HG02798 (cell line): ENCODE measurements around the gene PPP1R16B.

Source experiments
- ATAC-seq: cut with Tn5 transposase; IDR thresholded peaks from one replicate; pipeline ENCODE4 v1.9.1; 2021; ENCODE audit warnings: mild to moderate bottlenecking; ENCODE audit not compliant: unreplicated experiment, poor library complexity

The PPP1R16B gene

GRCh38 chr20:38872491-38873049 is 67.1 kb downstream of the PPP1R16B start:
- peak; percentile 0 for ATAC-seq

DNA sequence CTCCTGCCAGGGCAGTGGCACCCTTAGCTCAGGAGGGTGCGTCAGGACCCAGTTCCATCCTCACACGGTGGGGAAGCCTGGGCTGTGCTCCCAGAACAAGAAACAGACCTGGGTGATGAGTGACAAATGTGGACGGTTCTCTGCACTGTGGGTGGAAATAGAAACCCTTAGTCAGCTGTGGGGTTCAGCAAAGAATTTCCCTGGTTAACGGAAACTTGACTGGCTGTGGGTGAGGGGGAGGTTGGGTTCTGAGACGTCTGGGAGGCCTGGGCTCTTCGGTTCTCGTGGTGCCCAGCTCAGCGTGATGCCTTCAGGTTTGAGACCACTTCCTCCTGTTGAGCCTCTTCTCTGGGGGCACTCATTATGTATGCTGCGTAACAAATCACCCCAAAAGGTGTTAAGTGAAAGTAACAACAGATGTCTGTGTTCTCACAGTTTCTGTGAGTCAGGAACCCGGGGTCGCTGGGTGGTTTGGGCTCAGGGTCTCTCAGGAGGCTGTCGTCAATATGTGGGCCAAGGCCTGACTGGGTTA is 67.6 kb downstream of the PPP1R16B start:
- ATAC-seq, result peak; percentile 60

DNA sequence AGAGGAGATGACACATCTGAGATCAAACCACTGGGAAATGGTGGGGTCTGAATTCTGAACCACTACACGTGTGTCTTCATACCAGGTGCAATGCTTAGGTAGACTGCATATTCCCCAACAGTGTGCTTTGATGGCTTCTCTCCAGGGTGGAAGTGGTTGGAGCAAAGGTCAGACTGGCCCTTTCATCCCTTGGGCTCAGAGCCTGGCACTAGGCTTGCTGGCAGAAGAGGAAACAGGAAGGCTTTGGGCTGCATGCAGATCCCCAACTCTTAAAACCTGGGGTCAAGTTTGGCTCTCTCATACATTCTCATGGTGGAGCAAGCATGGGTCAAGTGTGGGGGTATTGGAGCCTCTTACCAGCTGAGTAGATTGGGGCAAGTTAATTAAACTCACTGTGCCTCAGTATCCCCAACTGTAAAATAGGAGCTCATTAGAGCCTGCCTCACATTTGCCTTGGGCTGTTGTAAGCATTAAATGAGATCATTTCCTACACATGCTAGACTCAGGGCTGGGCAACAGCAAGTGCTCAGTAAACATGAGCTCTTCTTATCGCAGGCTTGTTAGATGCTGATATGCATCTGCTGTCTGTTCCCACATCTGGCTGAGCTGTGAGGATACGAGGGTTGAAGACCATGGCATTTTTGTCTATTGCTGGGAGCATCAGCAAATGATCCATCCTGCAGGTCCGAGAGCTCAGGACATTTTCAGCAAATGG is 69.1 kb downstream of the PPP1R16B start:
- no peak for ATAC-seq

- ATAC-seq, result peak; percentile 65
Measured at GRCh38 chr20:38875175-38875993, 69.9 kb downstream of the PPP1R16B start.

DNA sequence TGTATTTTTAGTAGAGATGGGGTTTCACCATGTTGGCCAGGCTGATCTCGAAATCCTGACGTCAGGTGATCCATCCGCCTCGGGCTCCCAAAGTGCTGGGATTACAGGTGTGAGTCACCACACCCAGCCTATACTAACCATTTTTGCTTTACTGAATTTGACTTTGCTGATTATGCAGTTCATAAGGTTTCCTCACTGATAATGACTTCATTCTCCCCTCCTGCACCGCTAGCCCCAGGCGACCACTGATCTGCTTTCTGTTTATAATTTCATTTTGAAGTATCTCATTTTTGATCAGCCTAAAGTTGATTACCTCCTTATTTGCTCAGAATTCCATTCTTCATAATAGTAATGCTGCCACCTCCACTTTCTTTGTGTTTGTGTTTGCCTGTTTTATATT is 72.0 kb downstream of the PPP1R16B start:
- ATAC-seq, result no peak

DNA sequence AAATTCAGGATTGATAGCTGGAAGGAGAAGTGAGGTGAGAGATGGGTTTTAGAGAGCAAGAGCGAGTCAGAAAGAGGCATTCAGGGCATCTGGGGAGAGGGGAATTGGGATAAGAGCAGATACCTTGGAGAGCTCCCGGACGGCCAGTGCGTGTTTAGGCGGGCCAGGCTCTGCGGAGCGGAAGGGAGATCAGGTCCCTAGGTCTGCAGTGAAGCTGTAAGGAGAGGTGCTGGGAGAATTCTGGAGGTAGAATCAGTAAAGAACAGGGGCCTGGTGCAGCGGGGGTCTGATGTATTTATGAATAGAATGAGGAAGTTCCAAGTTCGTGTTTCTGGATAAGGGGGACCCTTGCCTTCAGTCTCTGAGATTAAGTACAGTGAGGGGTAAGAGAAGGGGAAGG is 73.4 kb downstream of the PPP1R16B start:
- no peak for ATAC-seq

GRCh38 chr20:38880952-38881735 is 75.6 kb downstream of the PPP1R16B start:
- peak; percentile 31 for ATAC-seq

DNA sequence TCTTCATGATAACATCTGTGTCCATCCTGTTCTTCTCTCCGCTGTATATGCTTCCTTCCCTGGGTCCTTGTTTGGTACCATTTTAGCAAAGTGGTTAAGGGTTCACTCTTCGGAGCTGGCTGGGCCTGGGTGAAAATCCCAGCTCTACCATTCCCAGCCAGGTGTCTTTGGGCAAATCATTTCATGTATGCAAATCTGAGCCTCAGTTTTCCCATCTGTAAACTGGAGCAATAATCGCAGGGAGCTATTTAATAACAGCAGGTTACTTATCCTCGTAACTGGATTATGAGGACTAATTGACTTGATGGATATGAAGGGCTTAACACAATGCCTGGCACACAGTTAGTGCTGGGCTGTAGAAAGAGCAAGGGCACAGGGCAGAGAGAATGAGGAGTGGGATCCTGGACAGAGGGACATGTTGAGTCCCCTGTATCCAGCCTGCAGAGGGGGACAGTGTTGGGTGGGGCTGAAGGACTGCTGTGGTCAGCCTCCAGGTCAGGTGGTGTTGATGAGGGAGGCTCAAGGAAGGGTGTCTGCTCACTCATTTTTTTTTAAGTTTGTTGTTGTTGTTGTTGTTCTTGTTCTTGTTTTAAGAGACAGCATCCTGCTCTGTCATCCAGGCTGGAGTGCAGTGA is 76.4 kb downstream of the PPP1R16B start:
- no peak for ATAC-seq

- ATAC-seq, result no peak
Measured at GRCh38 chr20:38882600-38882999, 77.1 kb downstream of the PPP1R16B start.

DNA sequence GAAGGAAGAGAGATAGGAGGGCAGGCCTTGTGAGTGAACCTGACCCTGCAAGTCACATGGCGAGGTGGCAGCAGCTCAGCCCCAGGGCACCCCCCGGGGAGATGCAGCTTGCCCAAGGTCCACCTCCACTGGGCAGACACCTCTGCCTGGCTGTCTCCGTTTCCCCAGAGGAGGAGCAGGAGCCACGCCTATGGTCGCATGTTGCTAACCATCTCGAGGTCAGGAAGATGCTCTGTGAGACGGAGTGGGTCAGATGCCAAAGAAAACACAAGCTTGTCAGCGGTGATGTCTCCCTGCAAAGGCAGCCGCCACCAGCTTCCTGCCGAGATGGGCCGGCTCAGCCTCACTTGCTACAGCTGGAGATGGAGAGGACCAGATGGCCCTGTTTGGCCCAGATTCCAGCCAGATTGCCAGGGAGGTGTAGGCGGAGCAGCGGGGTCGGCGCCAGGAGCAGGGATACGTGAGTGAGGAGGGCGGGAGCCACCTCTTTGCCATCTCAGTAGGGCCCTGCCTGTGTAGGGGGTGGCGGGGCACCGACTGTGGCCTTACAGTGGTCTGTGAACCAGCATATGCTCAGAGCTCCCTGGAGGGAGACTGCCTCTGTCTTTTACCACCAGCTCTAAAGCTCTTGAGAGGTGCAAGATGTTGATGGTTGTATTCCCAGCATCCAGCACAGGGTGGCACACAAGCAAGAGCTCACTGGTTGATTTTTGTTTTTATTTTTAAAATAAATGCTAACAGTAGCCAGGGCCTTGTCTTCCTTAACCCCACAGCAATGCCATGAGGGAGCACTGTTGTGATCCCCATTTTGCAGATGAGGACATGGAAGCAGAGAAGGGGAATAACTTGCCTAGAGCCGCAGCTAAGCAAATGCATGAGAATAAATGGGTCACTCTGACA is 77.8 kb downstream of the PPP1R16B start:
- ATAC-seq, result no peak

DNA sequence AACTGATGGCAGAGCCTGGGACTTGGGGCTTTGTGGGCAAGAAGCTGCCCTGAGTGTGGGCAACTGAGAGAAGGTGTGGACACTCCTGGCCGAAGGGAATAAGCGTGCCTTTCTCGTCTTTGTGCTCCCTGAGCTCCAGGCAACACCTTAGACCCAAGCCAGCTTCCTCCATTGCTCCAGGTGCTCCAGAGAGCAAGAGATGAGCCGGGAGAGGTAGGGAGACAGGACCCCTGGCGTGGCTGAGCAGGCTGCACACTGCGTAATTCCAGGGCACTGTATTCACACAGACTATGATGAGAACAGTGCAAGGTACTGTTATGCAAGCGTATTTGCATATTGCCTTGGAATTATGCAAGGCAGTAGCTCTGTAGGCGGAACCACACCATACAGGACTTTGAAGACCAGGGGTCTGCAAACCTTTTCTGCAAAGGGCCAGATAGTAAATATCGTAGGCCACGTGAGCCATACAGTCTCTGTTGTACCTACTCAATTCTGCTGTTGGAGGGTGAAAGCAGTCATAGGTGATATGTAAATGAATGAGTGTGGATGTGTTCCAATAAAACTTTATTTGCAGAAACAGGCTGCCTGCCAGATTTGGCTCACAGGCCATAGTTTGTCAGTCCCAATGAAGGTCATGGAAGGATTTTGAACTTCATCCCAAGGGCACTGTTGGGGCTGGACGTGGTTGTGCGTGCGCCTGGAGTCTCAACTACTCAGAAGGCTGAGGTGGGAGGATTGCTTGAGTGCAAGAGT is 78.7 kb downstream of the PPP1R16B start:
- no peak for ATAC-seq

DNA sequence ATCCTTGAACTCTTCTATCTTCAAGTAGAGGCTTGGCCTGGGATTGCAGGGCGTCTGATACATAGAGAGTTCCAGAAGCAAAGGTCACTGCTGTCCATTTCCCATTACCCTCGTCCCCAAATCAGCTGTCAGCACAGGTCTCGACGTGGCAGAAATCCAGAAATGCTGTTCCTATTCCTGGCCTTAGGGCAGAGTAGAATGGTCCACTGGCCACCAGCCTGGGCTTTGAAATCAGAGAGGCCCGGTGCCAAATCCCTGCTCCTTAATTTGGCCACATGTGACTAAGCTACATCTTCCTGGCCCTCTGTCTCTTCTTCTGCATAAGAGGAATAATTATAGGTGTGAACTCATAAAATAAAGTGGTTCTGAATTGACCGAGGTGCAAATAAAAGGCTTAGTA is 79.9 kb downstream of the PPP1R16B start:
- no peak for ATAC-seq

DNA sequence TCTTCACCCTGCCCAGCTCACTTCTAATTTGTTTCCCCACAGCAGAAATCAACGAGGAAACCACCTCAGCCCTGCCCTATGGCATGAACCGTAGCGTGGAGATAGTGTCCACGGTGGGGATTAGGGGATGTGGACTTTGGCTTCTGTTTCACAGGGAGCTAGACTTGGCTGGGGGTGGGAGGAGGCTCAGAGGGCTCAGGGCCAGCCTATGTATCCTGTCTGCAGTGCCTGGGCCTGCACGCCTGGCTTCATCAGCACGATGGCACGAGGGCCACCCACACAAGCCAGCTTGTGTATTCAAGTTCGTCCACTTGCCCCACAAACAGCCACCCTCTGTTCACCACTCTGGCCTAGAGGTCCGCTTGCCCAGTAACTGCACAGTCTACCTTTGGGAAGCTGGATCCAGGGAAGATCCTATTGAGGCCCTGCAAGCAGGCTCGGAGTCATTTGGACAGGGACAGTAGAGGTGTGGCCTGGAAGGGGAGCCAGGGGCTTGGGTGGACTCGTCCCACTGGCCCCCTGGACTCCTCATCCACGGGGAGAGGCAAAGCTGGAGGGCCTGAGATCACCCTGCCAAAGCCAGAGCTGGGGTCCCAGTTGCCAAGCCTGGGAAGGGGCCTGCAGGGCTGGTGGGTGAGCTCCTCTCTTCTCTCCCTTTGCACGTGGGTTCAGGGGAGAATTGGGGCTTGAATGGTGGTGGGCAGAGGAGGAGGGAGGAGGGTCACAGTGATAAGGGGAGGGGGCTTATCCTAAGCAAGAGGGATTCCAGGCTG is 82.7 kb downstream of the PPP1R16B start:
- ATAC-seq, result no peak

- ATAC-seq, result no peak
Measured at GRCh38 chr20:38889050-38889449, 83.6 kb downstream of the PPP1R16B start.

DNA sequence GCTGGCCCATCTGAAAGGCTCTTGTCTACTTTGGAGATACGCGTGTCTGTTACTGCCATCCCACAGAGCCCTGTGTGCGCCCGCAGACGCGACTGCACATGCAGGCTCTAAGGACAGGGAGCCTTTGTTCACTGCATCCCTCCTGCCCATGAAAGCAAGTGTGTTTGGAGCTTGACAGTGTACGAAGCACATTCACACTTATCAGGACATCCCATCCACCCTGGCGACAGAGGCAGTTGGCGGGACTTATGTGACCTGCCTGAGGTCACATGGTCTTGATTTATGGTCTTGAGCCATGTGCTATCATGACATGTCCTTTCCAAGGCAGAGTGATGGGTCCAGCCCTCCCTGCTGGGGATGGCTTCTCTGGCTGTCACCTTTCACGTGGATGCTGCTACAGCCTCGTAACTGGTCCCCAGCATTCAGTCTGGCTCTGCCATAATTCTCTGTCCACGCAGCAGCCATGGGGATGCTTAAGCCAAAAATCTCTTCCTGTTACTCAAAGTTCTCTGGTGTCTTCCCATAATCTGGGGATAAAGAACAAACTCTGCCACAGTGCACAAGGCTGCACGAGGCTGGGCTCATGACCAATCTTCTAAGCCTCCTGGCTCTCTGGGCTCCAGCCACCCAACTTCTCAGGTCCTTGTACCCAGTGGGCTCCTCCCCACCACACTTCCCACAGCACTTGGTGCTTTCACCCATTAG is 84.4 kb downstream of the PPP1R16B start:
- ATAC-seq, result no peak

- ATAC-seq, result no peak
Measured at GRCh38 chr20:38890497-38890818, 85.0 kb downstream of the PPP1R16B start.
